PC-9 (cell line): ENCODE results near the gene CIP2A.

Experiments used
- EZH2 ChIP-seq: fragments of 200-600 bp; sonication (generic); IDR thresholded peaks from 2 replicates; pipeline ENCODE4 v1.8.0; 2017; ENCODE audit warnings: antibody characterized with exemption, low read depth
- TF ChIP-seq, protein P1 (sequence below): fragments of 200-600 bp; sonication (generic); conservative IDR thresholded peaks from 2 replicates; pipeline ENCODE4 v1.6.1; 2017; ENCODE audit warnings: mixed run types, antibody characterized with exemption, mild to moderate bottlenecking, moderate library complexity

DNA sequence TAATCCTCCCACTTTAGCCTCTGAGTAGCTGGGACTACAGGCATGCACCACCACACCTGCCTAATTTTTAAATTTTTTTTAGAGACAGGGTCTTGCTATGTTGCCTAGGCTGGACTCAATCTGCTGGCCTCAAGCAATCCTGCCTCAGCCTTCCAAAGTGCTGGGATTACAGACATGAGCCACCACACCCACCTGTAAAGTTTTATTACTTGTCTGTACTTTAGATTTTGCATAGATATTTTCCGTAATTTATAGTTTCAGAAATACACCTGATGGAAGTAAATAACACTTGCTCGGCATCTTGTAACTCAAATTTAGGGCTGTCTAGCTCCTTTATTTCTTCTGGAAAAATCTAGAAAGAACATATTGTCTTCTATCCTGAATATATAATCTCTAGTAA, 6.1 kb upstream of the CIP2A start:
- TF ChIP-seq, protein P1, sequence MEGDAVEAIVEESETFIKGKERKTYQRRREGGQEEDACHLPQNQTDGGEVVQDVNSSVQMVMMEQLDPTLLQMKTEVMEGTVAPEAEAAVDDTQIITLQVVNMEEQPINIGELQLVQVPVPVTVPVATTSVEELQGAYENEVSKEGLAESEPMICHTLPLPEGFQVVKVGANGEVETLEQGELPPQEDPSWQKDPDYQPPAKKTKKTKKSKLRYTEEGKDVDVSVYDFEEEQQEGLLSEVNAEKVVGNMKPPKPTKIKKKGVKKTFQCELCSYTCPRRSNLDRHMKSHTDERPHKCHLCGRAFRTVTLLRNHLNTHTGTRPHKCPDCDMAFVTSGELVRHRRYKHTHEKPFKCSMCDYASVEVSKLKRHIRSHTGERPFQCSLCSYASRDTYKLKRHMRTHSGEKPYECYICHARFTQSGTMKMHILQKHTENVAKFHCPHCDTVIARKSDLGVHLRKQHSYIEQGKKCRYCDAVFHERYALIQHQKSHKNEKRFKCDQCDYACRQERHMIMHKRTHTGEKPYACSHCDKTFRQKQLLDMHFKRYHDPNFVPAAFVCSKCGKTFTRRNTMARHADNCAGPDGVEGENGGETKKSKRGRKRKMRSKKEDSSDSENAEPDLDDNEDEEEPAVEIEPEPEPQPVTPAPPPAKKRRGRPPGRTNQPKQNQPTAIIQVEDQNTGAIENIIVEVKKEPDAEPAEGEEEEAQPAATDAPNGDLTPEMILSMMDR, result no peak
- TF ChIP-seq EZH2, result no peak
